ENCODE measurements around the gene GLT8D1. TPM values are rescaled to one million over a fixed set of nuclear protein-coding genes. Genes with fewer than 3 reads are reported as not detected.
"Not testable (repeated sequence)": the region's sequence is repeated elsewhere in the genome, so short reads cannot be mapped to it uniquely, and the experiment has no call there.

Gene GLT8D1
- total RNA-seq, 1 donor from 2014 or later = 61.1 TPM

- Histone ChIP-seq H3K9me3 (ENCODE audit: control insufficient read depth in 3 of 3, low read length in 3 of 3) (no peaks in the 10 kb centered on the region), H3K27me3 (ENCODE audit: control insufficient read depth in 3 of 3, insufficient read depth in 3 of 3, low read length in 3 of 3) (no peaks in the 10 kb centered on the region), H3K4me3 (ENCODE audit: low read length in 3 of 3) (no peak overlapping the region), H3K36me3 (ENCODE audit: control insufficient read depth in 3 of 3, insufficient read depth in 3 of 3, low read length in 3 of 3) (peaks cover 12 to 25% (median 16%) of the 10 kb centered on the region in 3 donors), H3K9ac (ENCODE audit: low read depth in 1 of 3, low read length in 3 of 3) (no peak overlapping the region), H3K4me1 (ENCODE audit: control insufficient read depth in 3 of 3, insufficient read depth in 3 of 3, low read length in 3 of 3) (no peaks in the 10 kb centered on the region), H3K27ac (ENCODE audit: low read depth, low read length) (no peak overlapping the region)
Measured at GRCh38 chr3:52730681-52731080, 25.1 kb upstream of the GLT8D1 start.

- not testable (repeated sequence) for H3K9ac ChIP-seq (ENCODE audit: low read depth in 1 of 3, low read length in 3 of 3); H3K9me3 ChIP-seq (ENCODE audit: control insufficient read depth in 3 of 3, low read length in 3 of 3); H3K27me3 ChIP-seq (ENCODE audit: control insufficient read depth in 3 of 3, insufficient read depth in 3 of 3, low read length in 3 of 3); H3K27ac ChIP-seq (ENCODE audit: low read depth, low read length); H3K4me1 ChIP-seq (ENCODE audit: control insufficient read depth in 3 of 3, insufficient read depth in 3 of 3, low read length in 3 of 3); H3K4me3 ChIP-seq (ENCODE audit: low read length in 3 of 3)
- peaks cover 9 to 21% (median 12%) of the 10 kb centered on the region in 3 donors for H3K36me3 ChIP-seq (ENCODE audit: control insufficient read depth in 3 of 3, insufficient read depth in 3 of 3, low read length in 3 of 3)
Measured at GRCh38 chr3:52728753-52729152, 23.2 kb upstream of the GLT8D1 start.

- H3K4me3 ChIP-seq (ENCODE audit: low read length in 3 of 3) = no peak overlapping the region
- no peaks in the 10 kb centered on the region for H3K4me1 ChIP-seq (ENCODE audit: control insufficient read depth in 3 of 3, insufficient read depth in 3 of 3, low read length in 3 of 3)
- H3K9me3 ChIP-seq (ENCODE audit: control insufficient read depth in 3 of 3, low read length in 3 of 3) = no peaks in the 10 kb centered on the region
- H3K27ac ChIP-seq (ENCODE audit: low read depth, low read length) = no peak overlapping the region
- no peaks in the 10 kb centered on the region for H3K27me3 ChIP-seq (ENCODE audit: control insufficient read depth in 3 of 3, insufficient read depth in 3 of 3, low read length in 3 of 3)
- peaks cover 0 to 3% (median 0%) of the 10 kb centered on the region in 3 donors for H3K36me3 ChIP-seq (ENCODE audit: control insufficient read depth in 3 of 3, insufficient read depth in 3 of 3, low read length in 3 of 3)
- no peak overlapping the region for H3K9ac ChIP-seq (ENCODE audit: low read depth in 1 of 3, low read length in 3 of 3)
Measured at GRCh38 chr3:52724511-52724910, 18.9 kb upstream of the GLT8D1 start.

GRCh38 chr3:52723935-52724334 is 18.3 kb upstream of the GLT8D1 start:
- H3K27ac ChIP-seq (ENCODE audit: low read depth, low read length) = no peak overlapping the region
- no peak overlapping the region for H3K4me3 ChIP-seq (ENCODE audit: low read length in 3 of 3)
- peaks cover 2 to 4% (median 3%) of the 10 kb centered on the region in 3 donors for H3K36me3 ChIP-seq (ENCODE audit: control insufficient read depth in 3 of 3, insufficient read depth in 3 of 3, low read length in 3 of 3)
- no peaks in the 10 kb centered on the region for H3K27me3 ChIP-seq (ENCODE audit: control insufficient read depth in 3 of 3, insufficient read depth in 3 of 3, low read length in 3 of 3)
- no peaks in the 10 kb centered on the region for H3K9me3 ChIP-seq (ENCODE audit: control insufficient read depth in 3 of 3, low read length in 3 of 3)
- no peaks in the 10 kb centered on the region for H3K4me1 ChIP-seq (ENCODE audit: control insufficient read depth in 3 of 3, insufficient read depth in 3 of 3, low read length in 3 of 3)
- H3K9ac ChIP-seq (ENCODE audit: low read depth in 1 of 3, low read length in 3 of 3) = no peak overlapping the region

- no peak overlapping the region for H3K4me3 ChIP-seq (ENCODE audit: low read length in 3 of 3)
- no peaks in the 10 kb centered on the region for H3K4me1 ChIP-seq (ENCODE audit: control insufficient read depth in 3 of 3, insufficient read depth in 3 of 3, low read length in 3 of 3)
- no peaks in the 10 kb centered on the region for H3K9me3 ChIP-seq (ENCODE audit: control insufficient read depth in 3 of 3, low read length in 3 of 3)
- H3K9ac ChIP-seq (ENCODE audit: low read depth in 1 of 3, low read length in 3 of 3) = no peak overlapping the region
- no peak overlapping the region for H3K27ac ChIP-seq (ENCODE audit: low read depth, low read length)
- H3K36me3 ChIP-seq (ENCODE audit: control insufficient read depth in 3 of 3, insufficient read depth in 3 of 3, low read length in 3 of 3) = peaks cover 2 to 5% (median 3%) of the 10 kb centered on the region in 3 donors
- no peaks in the 10 kb centered on the region for H3K27me3 ChIP-seq (ENCODE audit: control insufficient read depth in 3 of 3, insufficient read depth in 3 of 3, low read length in 3 of 3)
Measured at GRCh38 chr3:52722491-52722890, 16.9 kb upstream of the GLT8D1 start.

GRCh38 chr3:52721730-52722008 is 16.1 kb upstream of the GLT8D1 start:
- Histone ChIP-seq H3K9me3 (ENCODE audit: control insufficient read depth in 3 of 3, low read length in 3 of 3) (no peaks in the 10 kb centered on the region), H3K27ac (ENCODE audit: low read depth, low read length) (no peak overlapping the region), H3K4me1 (ENCODE audit: control insufficient read depth in 3 of 3, insufficient read depth in 3 of 3, low read length in 3 of 3) (no peaks in the 10 kb centered on the region), H3K27me3 (ENCODE audit: control insufficient read depth in 3 of 3, insufficient read depth in 3 of 3, low read length in 3 of 3) (no peaks in the 10 kb centered on the region), H3K4me3 (ENCODE audit: low read length in 3 of 3) (no peak overlapping the region), H3K9ac (ENCODE audit: low read depth in 1 of 3, low read length in 3 of 3) (no peak overlapping the region), H3K36me3 (ENCODE audit: control insufficient read depth in 3 of 3, insufficient read depth in 3 of 3, low read length in 3 of 3) (peaks cover 2 to 5% (median 3%) of the 10 kb centered on the region in 3 donors)

GRCh38 chr3:52721002-52721729 is 15.6 kb upstream of the GLT8D1 start:
- Histone ChIP-seq H3K27ac (ENCODE audit: low read depth, low read length) (no peak overlapping the region), H3K9ac (ENCODE audit: low read depth in 1 of 3, low read length in 3 of 3) (no peak overlapping the region), H3K36me3 (ENCODE audit: control insufficient read depth in 3 of 3, insufficient read depth in 3 of 3, low read length in 3 of 3) (peaks cover 2 to 5% (median 3%) of the 10 kb centered on the region in 3 donors), H3K4me3 (ENCODE audit: low read length in 3 of 3) (no peak overlapping the region), H3K9me3 (ENCODE audit: control insufficient read depth in 3 of 3, low read length in 3 of 3) (no peaks in the 10 kb centered on the region), H3K4me1 (ENCODE audit: control insufficient read depth in 3 of 3, insufficient read depth in 3 of 3, low read length in 3 of 3) (no peaks in the 10 kb centered on the region), H3K27me3 (ENCODE audit: control insufficient read depth in 3 of 3, insufficient read depth in 3 of 3, low read length in 3 of 3) (no peaks in the 10 kb centered on the region)

- peaks cover 2 to 5% (median 3%) of the 10 kb centered on the region in 3 donors for H3K36me3 ChIP-seq (ENCODE audit: control insufficient read depth in 3 of 3, insufficient read depth in 3 of 3, low read length in 3 of 3)
- no peaks in the 10 kb centered on the region for H3K27me3 ChIP-seq (ENCODE audit: control insufficient read depth in 3 of 3, insufficient read depth in 3 of 3, low read length in 3 of 3)
- no peak overlapping the region for H3K4me3 ChIP-seq (ENCODE audit: low read length in 3 of 3)
- no peaks in the 10 kb centered on the region for H3K9me3 ChIP-seq (ENCODE audit: control insufficient read depth in 3 of 3, low read length in 3 of 3)
- H3K9ac ChIP-seq (ENCODE audit: low read depth in 1 of 3, low read length in 3 of 3) = no peak overlapping the region
- H3K4me1 ChIP-seq (ENCODE audit: control insufficient read depth in 3 of 3, insufficient read depth in 3 of 3, low read length in 3 of 3) = no peaks in the 10 kb centered on the region
- no peak overlapping the region for H3K27ac ChIP-seq (ENCODE audit: low read depth, low read length)
Measured at GRCh38 chr3:52719618-52720017, 14.0 kb upstream of the GLT8D1 start.

- H3K9ac ChIP-seq (ENCODE audit: low read depth in 1 of 3, low read length in 3 of 3) = no peak overlapping the region
- H3K4me1 ChIP-seq (ENCODE audit: control insufficient read depth in 3 of 3, insufficient read depth in 3 of 3, low read length in 3 of 3) = no peaks in the 10 kb centered on the region
- no peaks in the 10 kb centered on the region for H3K9me3 ChIP-seq (ENCODE audit: control insufficient read depth in 3 of 3, low read length in 3 of 3)
- no peaks in the 10 kb centered on the region for H3K27me3 ChIP-seq (ENCODE audit: control insufficient read depth in 3 of 3, insufficient read depth in 3 of 3, low read length in 3 of 3)
- no peak overlapping the region for H3K4me3 ChIP-seq (ENCODE audit: low read length in 3 of 3)
- peaks cover 2 to 12% (median 3%) of the 10 kb centered on the region in 3 donors for H3K36me3 ChIP-seq (ENCODE audit: control insufficient read depth in 3 of 3, insufficient read depth in 3 of 3, low read length in 3 of 3)
- no peak overlapping the region for H3K27ac ChIP-seq (ENCODE audit: low read depth, low read length)
Measured at GRCh38 chr3:52715714-52716305, 10.2 kb upstream of the GLT8D1 start.

- Histone ChIP-seq H3K27me3 (ENCODE audit: control insufficient read depth in 3 of 3, insufficient read depth in 3 of 3, low read length in 3 of 3) (no peaks in the 10 kb centered on the region), H3K4me3 (ENCODE audit: low read length in 3 of 3) (no peak overlapping the region), H3K9me3 (ENCODE audit: control insufficient read depth in 3 of 3, low read length in 3 of 3) (no peaks in the 10 kb centered on the region), H3K9ac (ENCODE audit: low read depth in 1 of 3, low read length in 3 of 3) (no peak overlapping the region), H3K36me3 (ENCODE audit: control insufficient read depth in 3 of 3, insufficient read depth in 3 of 3, low read length in 3 of 3) (peaks cover 3 to 14% (median 6%) of the 10 kb centered on the region in 3 donors), H3K27ac (ENCODE audit: low read depth, low read length) (no peak overlapping the region), H3K4me1 (ENCODE audit: control insufficient read depth in 3 of 3, insufficient read depth in 3 of 3, low read length in 3 of 3) (no peaks in the 10 kb centered on the region)
Measured at GRCh38 chr3:52714335-52715302, 9.0 kb upstream of the GLT8D1 start.
